Activated effector memory CD4-positive, alpha-beta T cell treated with anti-CD3 and anti-CD28 coated beads, Interleukin-2, amount 50 U/mL, for 16 hours (primary cell): ENCODE results near the gene ST6GALNAC3.
"Not testable (repeated sequence)": the region's sequence is repeated elsewhere in the genome, so short reads cannot be mapped to it uniquely, and the experiment has no call there.

Source experiments
- DNase-seq: peaks from one replicate; pipeline ENCODE4 v3.0.0-alpha.2; 2020

The ST6GALNAC3 gene

GRCh38 chr1:76209238-76209637 is 134.7 kb downstream of the ST6GALNAC3 start:
- no peak for DNase-seq

DNA sequence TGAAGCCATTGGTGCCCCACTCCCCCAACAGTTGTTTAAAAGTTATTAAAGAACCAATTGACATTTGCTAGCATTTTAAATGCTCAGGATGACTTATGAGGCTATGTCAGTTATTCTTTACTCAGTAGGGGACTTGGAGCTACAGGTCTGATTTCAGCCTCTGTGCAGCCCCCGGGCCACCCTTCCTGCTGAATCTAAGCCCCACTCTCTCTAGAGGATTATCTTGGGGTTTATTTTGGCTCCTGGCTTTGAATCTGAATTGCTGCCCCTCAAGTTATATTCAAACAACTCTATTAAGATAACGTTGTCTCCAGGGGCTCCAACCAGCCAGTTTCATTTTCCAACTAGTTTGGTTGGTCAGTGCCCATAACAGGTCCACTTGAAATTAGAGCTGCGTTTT is 135.1 kb downstream of the ST6GALNAC3 start:
- no peak for DNase-seq

GRCh38 chr1:76210160-76210559 is 135.6 kb downstream of the ST6GALNAC3 start:
- no peak for DNase-seq

DNA sequence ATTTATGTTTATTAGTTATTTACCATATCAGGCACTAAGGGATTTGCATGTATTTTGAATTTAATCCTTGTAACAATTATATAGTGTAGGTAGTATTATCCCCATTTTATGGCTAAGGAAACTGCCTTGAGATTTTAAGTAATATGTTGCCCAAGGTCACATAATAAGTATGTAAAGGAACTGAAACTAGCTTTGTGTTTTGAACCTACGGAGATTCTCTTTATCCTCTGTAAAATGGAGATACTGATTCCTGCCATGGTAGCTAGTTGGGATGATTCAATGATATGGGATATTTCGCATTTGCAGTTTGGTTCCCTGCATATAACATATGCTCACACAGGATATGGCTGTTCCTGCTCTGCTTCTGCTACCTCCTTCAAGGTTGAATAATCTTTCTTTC is 144.3 kb downstream of the ST6GALNAC3 start:
- no peak for DNase-seq

DNA sequence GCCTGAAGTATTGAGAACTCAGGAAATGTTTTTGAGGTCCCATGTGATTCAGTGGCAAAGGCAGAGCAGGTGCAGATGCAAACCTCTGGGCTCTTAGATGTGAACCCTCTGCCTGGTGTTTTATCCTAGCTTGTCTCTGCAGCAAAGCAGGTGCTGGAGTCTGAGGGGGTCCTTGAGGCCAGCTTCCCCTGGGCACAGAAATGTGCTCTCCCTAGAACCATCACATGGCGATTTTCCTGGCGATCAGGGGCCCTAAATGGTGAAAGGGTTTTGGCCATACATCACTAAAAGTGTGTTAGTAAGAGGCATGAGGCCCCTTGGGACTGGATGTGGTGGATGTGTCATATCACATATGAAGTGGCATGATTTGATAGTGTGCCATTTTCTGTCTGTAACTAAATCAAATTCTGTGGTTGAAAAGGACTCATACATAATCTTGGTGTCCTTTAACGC is 144.8 kb downstream of the ST6GALNAC3 start:
- no peak for DNase-seq

GRCh38 chr1:76224752-76225151 is 150.2 kb downstream of the ST6GALNAC3 start:
- DNase-seq: no peak

DNA sequence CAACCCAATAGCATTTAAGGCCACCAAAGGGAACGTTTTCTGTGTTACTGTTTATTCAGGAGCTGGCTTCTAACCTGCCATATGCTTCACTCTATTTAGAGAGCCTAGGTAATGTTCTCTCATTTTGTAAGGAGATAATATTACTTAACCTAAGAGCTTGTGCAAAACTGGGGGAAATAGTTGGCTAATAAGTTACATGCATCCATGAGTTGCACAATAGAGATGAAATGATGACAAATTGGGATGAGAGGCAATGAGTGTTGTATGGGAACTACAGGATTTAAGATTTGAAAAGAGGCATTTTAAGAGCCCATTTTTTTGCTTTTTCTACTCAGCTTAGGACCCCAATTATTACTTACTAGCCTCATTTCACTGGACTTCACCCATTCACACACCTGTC is 151.0 kb downstream of the ST6GALNAC3 start:
- DNase-seq: no peak

DNA sequence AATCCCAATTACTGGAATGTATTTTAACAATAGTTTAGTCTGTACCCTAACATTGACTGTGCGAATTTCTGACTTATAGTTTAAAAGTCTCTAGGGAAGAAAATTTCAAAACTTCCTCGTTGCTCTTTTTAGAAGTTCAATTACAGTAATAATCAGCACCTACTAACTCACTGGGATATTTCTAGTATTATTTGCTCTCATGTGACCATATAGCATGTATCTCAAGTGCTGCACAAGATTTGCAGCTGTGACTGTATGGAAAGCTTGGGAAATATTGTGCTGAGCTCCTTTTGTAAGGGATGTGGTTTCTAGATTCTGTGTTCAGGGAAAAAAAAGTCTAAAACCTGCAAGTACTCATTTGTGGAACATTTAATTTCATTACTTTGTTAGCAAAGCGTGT is 153.1 kb downstream of the ST6GALNAC3 start:
- no peak for DNase-seq

DNA sequence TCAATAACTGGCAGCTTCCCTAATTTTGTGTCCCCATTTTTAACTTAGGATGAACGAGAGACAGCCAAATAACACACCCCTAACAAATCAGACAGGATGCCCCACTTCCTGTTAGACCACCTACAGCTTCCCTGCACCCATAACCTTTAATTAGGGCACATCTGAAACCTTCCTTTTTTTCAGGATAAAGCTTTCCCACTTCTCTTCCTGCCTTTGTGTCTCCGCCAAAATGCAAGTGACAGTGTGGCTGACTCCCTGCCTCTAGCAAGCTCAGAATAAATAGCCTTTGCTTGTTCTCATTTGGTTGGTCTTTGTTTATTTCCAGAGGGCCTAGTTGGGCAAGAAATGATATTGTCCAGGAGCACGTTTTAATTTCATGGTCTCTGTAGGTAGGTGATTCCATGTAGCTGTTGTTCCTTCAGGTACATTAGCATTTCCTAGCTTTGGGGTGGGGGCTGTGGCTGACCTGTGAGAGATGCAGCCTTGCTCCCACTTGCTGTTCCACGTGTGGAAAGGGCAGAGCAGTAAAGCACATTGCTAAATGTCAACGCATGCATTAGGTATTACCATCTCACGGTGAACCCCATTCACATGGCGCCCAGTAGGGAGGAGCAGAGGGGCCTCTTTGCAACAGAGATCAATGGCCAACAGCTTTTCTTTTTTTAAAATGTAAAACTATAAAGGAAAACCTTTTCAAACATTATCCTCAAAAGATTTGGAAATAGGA is 154.9 kb downstream of the ST6GALNAC3 start:
- DNase-seq: no peak

DNA sequence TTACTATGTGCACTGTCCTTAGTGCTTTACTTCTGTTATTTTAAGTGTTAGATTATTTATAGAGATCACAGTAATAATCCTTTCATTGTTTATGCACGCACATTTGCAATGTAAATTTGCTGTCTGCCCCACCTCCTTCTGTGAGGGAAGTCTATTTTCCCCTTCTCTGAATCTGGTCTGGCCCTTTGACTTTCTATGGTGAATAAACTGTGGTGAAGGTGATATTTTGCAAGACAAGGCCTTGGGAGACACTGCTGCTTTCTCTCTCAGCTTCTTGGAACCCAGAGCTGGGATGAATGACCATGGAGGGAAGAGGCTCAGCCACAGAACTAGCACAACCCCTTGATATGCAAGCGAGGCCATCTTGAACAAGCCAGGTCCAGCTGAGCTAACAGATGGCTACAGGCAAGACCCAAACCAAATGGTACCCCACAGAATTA is 156.3 kb downstream of the ST6GALNAC3 start:
- no peak for DNase-seq

DNA sequence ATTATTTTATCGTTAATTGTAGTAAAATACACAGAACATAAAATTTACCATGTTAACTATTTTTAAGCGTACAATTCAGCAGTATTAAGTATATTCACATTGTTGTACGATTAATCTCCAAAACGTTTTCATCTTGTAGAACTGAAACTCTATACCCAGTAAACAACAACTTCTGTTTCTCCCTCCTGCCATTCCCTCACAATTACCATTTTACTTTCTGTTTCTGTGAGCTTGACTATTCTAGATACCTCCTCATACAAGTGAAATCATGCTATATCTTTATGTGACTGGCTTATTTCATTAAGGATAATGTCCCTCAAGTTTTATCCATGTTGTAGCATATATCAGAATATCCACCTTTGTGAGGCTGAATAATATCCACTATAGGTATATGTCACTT is 156.8 kb downstream of the ST6GALNAC3 start:
- DNase-seq: no peak

DNA sequence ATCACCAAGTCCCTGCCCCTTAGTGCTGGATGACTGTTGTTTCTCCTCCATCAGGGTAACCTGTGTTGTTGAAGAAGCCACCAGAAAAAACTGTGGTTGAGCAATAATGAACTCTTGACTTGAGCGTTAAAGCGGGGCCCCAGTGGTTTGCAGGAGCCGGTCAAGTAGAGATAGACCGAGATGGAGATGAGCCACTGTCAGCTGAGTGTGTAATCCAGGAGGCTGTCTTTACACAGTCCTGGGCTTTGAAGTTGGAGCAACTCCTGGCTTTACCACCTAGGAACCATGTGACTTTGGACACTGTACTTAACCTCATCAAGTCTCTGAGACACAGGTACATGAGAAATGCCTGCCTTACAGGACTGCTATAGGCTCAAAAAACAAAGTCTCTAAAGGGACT is 158.1 kb downstream of the ST6GALNAC3 start:
- no peak for DNase-seq

DNA sequence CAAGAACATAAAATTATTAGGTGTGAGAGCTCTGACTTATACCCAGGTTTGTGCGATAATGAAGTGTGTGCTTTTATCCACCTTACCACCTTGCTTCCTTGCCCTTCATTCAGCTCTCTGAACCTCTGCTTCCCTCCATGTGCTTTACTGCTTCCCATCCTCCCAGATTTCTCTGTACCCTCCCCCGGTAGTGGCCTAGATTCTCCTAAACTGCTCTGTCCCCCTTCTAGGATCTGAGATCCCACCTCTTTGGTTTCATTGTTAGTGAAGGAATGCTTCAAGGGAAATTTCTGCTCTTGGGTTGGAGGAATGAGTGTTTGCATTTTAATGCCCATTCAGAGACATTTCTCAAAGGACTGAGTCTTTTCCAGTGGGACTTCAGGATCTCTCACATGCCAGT is 159.5 kb downstream of the ST6GALNAC3 start:
- DNase-seq: no peak

GRCh38 chr1:76237211-76237610 is 162.7 kb downstream of the ST6GALNAC3 start:
- DNase-seq: no peak

DNA sequence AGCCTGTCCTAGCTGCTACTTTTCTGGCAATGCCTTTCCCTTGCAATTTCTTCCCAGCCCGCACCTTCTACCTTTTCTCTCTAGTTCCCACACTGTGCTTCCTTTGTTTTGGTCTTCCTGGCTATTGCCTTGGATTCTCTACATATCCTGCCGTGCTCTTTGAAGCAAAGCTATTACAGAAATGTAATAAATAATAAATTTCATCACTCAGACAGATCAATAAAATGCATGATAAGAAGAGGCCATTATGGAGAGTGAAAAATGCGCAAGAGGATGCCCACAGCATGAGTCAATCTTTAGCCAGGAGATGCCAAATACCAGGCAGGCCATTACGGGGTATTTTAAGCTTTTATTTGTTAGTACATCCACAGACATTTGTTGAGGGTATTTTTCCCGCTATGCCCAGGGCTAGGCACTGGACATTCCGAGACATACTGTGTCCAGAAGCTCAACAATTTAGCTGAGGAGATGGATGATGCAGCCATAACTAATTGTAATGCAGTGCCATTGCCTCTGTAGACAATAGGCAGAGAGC is 163.6 kb downstream of the ST6GALNAC3 start:
- no peak for DNase-seq

GRCh38 chr1:76239470-76239918 is 164.9 kb downstream of the ST6GALNAC3 start:
- no peak for DNase-seq

DNA sequence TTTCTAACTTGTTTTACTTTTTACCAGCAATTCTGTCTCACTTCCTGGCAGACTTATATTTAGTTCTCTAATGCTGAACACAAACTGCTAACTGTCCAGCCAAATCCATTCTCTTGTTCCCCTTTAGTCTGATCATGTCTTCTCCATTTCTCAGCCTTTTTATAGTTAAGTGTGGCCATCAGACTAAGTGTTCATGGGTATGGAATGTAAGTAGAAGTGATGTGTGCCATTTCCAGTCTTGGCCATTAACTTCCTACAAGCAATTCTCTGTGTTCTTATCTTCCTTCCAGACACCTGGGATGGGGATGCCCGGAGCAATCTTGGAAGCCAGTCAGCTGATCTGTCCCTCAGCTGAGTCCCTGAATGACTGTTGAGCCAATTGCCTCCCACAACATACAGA is 165.8 kb downstream of the ST6GALNAC3 start:
- no peak for DNase-seq

- DNase-seq: not testable (repeated sequence)
Observed at GRCh38 chr1:76242587-76242986, 168.0 kb downstream of the ST6GALNAC3 start.

- no peak for DNase-seq
Observed at GRCh38 chr1:76247261-76247852, 172.8 kb downstream of the ST6GALNAC3 start.

- DNase-seq: no peak
Observed at GRCh38 chr1:76250271-76250670, 175.7 kb downstream of the ST6GALNAC3 start.

DNA sequence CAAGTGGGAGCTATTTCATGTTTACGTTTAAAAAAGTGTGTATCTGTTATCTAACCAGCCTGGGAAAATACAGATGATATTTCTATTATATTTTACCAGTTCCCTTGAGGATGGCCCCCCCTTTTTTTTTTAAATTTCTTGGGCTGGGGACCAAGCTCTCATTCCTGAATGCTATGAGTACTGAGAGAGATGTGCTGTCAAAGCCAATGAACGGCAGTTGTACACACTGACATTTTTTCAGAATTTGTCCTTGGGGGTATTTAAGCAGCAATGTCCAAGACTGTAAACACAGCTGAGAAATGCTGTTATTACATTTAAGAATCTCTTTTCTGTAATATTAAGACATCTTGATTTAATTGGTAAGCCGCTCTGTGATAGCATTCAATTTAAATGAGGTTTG is 177.9 kb downstream of the ST6GALNAC3 start:
- no peak for DNase-seq

DNA sequence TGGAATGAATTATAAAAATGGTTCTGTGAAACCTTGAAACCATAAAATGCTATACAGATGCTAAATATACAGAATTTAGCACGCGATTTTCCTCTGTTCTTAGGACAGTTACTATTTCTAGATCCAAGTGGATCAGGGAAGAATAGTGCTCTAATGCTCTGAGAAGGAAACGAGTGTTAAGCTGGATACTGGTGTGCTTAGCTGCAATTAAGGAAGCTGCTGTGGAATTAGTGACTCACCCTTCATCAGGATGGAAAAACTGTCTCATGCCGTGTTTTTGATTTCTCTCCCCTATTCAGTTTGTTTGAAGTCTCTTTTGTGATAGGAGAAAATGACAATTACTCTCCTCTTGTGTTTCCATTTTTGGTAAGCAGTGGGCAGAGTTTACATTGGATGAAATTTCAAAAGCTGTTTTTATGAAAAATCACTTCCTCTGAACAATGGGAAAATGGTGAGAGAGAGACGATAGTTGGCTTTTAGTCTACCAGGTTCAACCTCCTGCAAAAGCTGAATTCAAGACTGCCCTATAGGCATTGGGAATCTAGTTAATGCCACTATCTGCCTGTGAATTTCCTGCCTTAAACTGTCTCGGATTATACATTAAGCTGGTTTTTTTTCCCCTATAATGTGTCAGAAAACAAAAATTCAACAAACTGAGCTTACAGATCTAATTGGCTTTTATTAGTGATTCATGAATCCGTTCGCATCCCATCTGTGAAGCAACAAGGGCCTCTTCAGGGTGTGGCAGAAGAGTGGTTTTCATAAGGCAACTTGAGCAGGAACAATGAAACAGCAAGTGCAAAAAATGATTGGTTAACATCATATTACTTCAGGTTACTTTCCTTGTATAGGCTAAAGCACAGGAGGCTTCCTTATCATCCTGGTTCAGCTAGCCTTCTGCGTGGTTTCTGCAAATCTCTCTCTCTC is 179.8 kb downstream of the ST6GALNAC3 start:
- no peak for DNase-seq
